HUES6 (cell line): Measurements from ENCODE around the gene ZNF521.

ENCODE experiments used
- H3K27ac ChIP-seq: 2 replicates; pipeline ENCODE4 v1.7.0; 2013; ENCODE audit warnings: low read depth, mild to moderate bottlenecking, low read length, inconsistent platforms
- H3K27me3 ChIP-seq: 2 replicates; pipeline ENCODE4 v1.6.1; 2013; ENCODE audit warnings: low read length; ENCODE audit not compliant: control insufficient read depth, insufficient read depth
- H3K36me3 ChIP-seq: 2 replicates; pipeline ENCODE4 v1.6.1; 2013; ENCODE audit warnings: low read length; ENCODE audit not compliant: control insufficient read depth, insufficient read depth
- H3K4me1 ChIP-seq: 2 replicates; pipeline ENCODE4 v1.6.1; 2013; ENCODE audit warnings: low read length; ENCODE audit not compliant: control insufficient read depth, insufficient read depth
- H3K4me3 ChIP-seq: 2 replicates; pipeline ENCODE4 v1.5.1; 2013; ENCODE audit warnings: low read depth, low read length
- H3K9ac ChIP-seq: one replicate; pipeline ENCODE4 v1.6.1; 2013; ENCODE audit warnings: mild to moderate bottlenecking, low read length
- H3K9me3 ChIP-seq: 2 replicates; pipeline ENCODE4 v1.6.1; 2013; ENCODE audit warnings: low read depth, low read length; ENCODE audit not compliant: control insufficient read depth, insufficient read depth

The ZNF521 gene

GRCh38 chr18:25181581-25181980 is 170.4 kb downstream of the ZNF521 start:
- Histone ChIP-seq H3K27me3 (no peaks in the 10 kb centered on the region), H3K36me3 (no peaks in the 10 kb centered on the region), H3K27ac (no peak overlapping the region), H3K9ac (no peak overlapping the region), H3K9me3 (no peaks in the 10 kb centered on the region), H3K4me3 (no peak overlapping the region), H3K4me1 (no peaks in the 10 kb centered on the region)

- H3K36me3 ChIP-seq = no peaks in the 10 kb centered on the region
- no peak overlapping the region for H3K27ac ChIP-seq
- no peaks in the 10 kb centered on the region for H3K27me3 ChIP-seq
- H3K4me1 ChIP-seq = no peaks in the 10 kb centered on the region; the same call in 1 of the 2 replicates
- no peak overlapping the region for H3K9ac ChIP-seq
- H3K4me3 ChIP-seq = no peak overlapping the region
- no peaks in the 10 kb centered on the region for H3K9me3 ChIP-seq
These were observed 170.9 kb downstream of the ZNF521 start for GRCh38 chr18:25180973-25181548.

- Histone ChIP-seq H3K4me1 (peaks cover 6% of the 10 kb centered on the region; the same call in 1 of the 2 replicates), H3K9ac (no peak overlapping the region), H3K27me3 (no peaks in the 10 kb centered on the region), H3K36me3 (no peaks in the 10 kb centered on the region), H3K9me3 (no peaks in the 10 kb centered on the region), H3K4me3 (no peak overlapping the region), H3K27ac (no peak overlapping the region)
These were observed 174.3 kb downstream of the ZNF521 start for GRCh38 chr18:25177631-25178030.

- H3K9ac ChIP-seq = no peak overlapping the region
- H3K9me3 ChIP-seq = no peaks in the 10 kb centered on the region
- H3K4me1 ChIP-seq = peaks cover 6% of the 10 kb centered on the region; the same call in 1 of the 2 replicates
- H3K4me3 ChIP-seq = no peak overlapping the region
- no peaks in the 10 kb centered on the region for H3K27me3 ChIP-seq
- no peak overlapping the region for H3K27ac ChIP-seq
- no peaks in the 10 kb centered on the region for H3K36me3 ChIP-seq
These were observed 175.4 kb downstream of the ZNF521 start for GRCh38 chr18:25176518-25177042.

GRCh38 chr18:25175558-25176517 is 176.1 kb downstream of the ZNF521 start:
- Histone ChIP-seq H3K4me1 (peaks cover 6% of the 10 kb centered on the region; the same call in 1 of the 2 replicates), H3K36me3 (no peaks in the 10 kb centered on the region), H3K27ac (no peak overlapping the region), H3K9ac (no peak overlapping the region), H3K9me3 (no peaks in the 10 kb centered on the region), H3K27me3 (no peaks in the 10 kb centered on the region), H3K4me3 (no peak overlapping the region)

GRCh38 chr18:25174324-25174723 is 177.6 kb downstream of the ZNF521 start:
- Histone ChIP-seq H3K9me3 (no peaks in the 10 kb centered on the region), H3K27me3 (no peaks in the 10 kb centered on the region), H3K4me1 (peaks cover 6% of the 10 kb centered on the region; the same call in 1 of the 2 replicates), H3K4me3 (no peak overlapping the region), H3K9ac (no peak overlapping the region), H3K36me3 (no peaks in the 10 kb centered on the region), H3K27ac (no peak overlapping the region)

GRCh38 chr18:25171334-25171733 is 180.6 kb downstream of the ZNF521 start:
- H3K4me3 ChIP-seq = no peak overlapping the region
- no peaks in the 10 kb centered on the region for H3K27me3 ChIP-seq
- H3K4me1 ChIP-seq = peaks cover 6% of the 10 kb centered on the region; the same call in 1 of the 2 replicates
- no peaks in the 10 kb centered on the region for H3K36me3 ChIP-seq
- H3K9ac ChIP-seq = no peak overlapping the region
- H3K9me3 ChIP-seq = no peaks in the 10 kb centered on the region
- no peak overlapping the region for H3K27ac ChIP-seq

- peaks cover 6% of the 10 kb centered on the region; the same call in 1 of the 2 replicates for H3K4me1 ChIP-seq
- no peaks in the 10 kb centered on the region for H3K36me3 ChIP-seq
- no peak overlapping the region for H3K4me3 ChIP-seq
- H3K9ac ChIP-seq = no peak overlapping the region
- no peaks in the 10 kb centered on the region for H3K27me3 ChIP-seq
- H3K9me3 ChIP-seq = no peaks in the 10 kb centered on the region
- H3K27ac ChIP-seq = no peak overlapping the region
These were observed 181.6 kb downstream of the ZNF521 start for GRCh38 chr18:25170402-25170801.

GRCh38 chr18:25169701-25170100 is 182.3 kb downstream of the ZNF521 start:
- H3K9me3 ChIP-seq = no peaks in the 10 kb centered on the region
- 0 out of 2 replicates have a peak, but pooled peaks cover 3% of the 10 kb centered on the region for H3K4me1 ChIP-seq
- H3K36me3 ChIP-seq = no peaks in the 10 kb centered on the region
- H3K27me3 ChIP-seq = no peaks in the 10 kb centered on the region
- H3K27ac ChIP-seq = no peak overlapping the region
- H3K4me3 ChIP-seq = no peak overlapping the region
- H3K9ac ChIP-seq = no peak overlapping the region

GRCh38 chr18:25167612-25168410 is 184.2 kb downstream of the ZNF521 start:
- Histone ChIP-seq H3K9ac (no peak overlapping the region), H3K4me1 (no peaks in the 10 kb centered on the region), H3K27ac (no peak overlapping the region), H3K9me3 (no peaks in the 10 kb centered on the region), H3K27me3 (no peaks in the 10 kb centered on the region), H3K4me3 (no peak overlapping the region), H3K36me3 (no peaks in the 10 kb centered on the region)
